OCI-LY7 (cell line): ENCODE results near the gene SETBP1. TPM values are rescaled to one million over a fixed set of nuclear protein-coding genes. Genes with fewer than 3 reads are reported as not detected.

Source experiments
- Bru-seq: library from RNA; stranded (reverse); fragments of 400-500 nt; gene quantifications from one replicate; lab custom pipeline; 2021; lab: Mats Ljungman, UMichigan
- BruChase-seq, 2 experiments: library from RNA; stranded (reverse); fragments of 400-500 nt; gene quantifications; one replicate each; lab custom pipeline; 2021; lab: Mats Ljungman, UMichigan
- BruUV-seq: library from RNA; stranded (reverse); fragments of 400-500 nt; replicated peaks from 2 replicates; lab custom pipeline; 2021; lab: Mats Ljungman, UMichigan
- CTCF ChIA-PET: fragments of 300-600 bp; sonication (Branson Sonifier 250); formaldehyde crosslinking; loops from one replicate; lab custom pipeline; 2022; ENCODE audit warnings: antibody characterized with exemption; ENCODE audit not compliant: unreplicated experiment; lab: Charles Lee
- POLR2A ChIA-PET: fragments of 300-600 bp; sonication (Branson Sonifier 250); formaldehyde crosslinking; loops from one replicate; lab custom pipeline; 2022; ENCODE audit warnings: antibody characterized with exemption; lab: Charles Lee
- DNase-seq: peaks from one replicate; pipeline ENCODE4 v3.0.0-alpha.2; 2015; ENCODE audit warnings: low spot score
- H2AFZ ChIP-seq: fragments of 200-600 bp; sonication (generic), shearing (Covaris generic); 2 replicates; pipeline ENCODE4 v1.6.1; 2014; ENCODE audit warnings: mild to moderate bottlenecking, antibody characterized with exemption, low read length, moderate library complexity
- H3K27ac ChIP-seq: fragments of 200-600 bp; sonication (generic); 2 replicates; pipeline ENCODE4 v1.5.1; 2014; ENCODE audit warnings: mixed run types, low read depth, mild to moderate bottlenecking, moderate library complexity, low read length, inconsistent platforms; ENCODE audit not compliant: poor library complexity, severe bottlenecking
- H3K36me3 ChIP-seq: fragments of 200-600 bp; sonication (generic); 2 replicates; pipeline ENCODE4 v1.6.1; 2014; ENCODE audit warnings: mild to moderate bottlenecking, antibody characterized with exemption, low read length, moderate library complexity, mixed read lengths; ENCODE audit not compliant: insufficient read depth
- H3K4me1 ChIP-seq: fragments of 200-600 bp; sonication (generic); 2 replicates; pipeline ENCODE4 v1.5.1; 2014; ENCODE audit warnings: mild to moderate bottlenecking, low read length; ENCODE audit not compliant: insufficient read depth, poor library complexity, severe bottlenecking
- H3K4me2 ChIP-seq: fragments of 200-600 bp; sonication (generic); 2 replicates; pipeline ENCODE4 v1.6.1; 2014; ENCODE audit warnings: mild to moderate bottlenecking, low read length
- H3K4me3 ChIP-seq: fragments of 200-600 bp; sonication (generic); 2 replicates; pipeline ENCODE4 v1.5.1; 2014; ENCODE audit warnings: mild to moderate bottlenecking, low read depth, low read length; ENCODE audit not compliant: poor library complexity, severe bottlenecking
- H3K79me2 ChIP-seq: fragments of 200-600 bp; sonication (generic); 2 replicates; pipeline ENCODE4 v1.6.1; 2016; ENCODE audit warnings: low read depth, mild to moderate bottlenecking, low read length, moderate library complexity, mixed read lengths; ENCODE audit not compliant: insufficient read depth
- H3K9me2 ChIP-seq: fragments of 200-600 bp; sonication (generic); 2 replicates; pipeline ENCODE4 v1.6.1; 2016; ENCODE audit warnings: mild to moderate bottlenecking, low read length, mixed read lengths; ENCODE audit not compliant: insufficient read depth
- H3K9me3 ChIP-seq: fragments of 200-600 bp; sonication (generic); 2 replicates; pipeline ENCODE4 v1.6.1; 2014; ENCODE audit warnings: mild to moderate bottlenecking, mixed run types, low read length, mixed read lengths
- H4K20me1 ChIP-seq: fragments of 200-600 bp; sonication (generic); 2 replicates; pipeline ENCODE4 v1.6.1; 2014; ENCODE audit warnings: mild to moderate bottlenecking, antibody characterized with exemption, low read length, moderate library complexity, mixed read lengths; ENCODE audit not compliant: insufficient read depth
- CTCF ChIP-seq: fragments of 200-600 bp; sonication (generic); conservative IDR thresholded peaks from 2 replicates; pipeline ENCODE4 v1.5.1; 2014; ENCODE audit warnings: mild to moderate bottlenecking, antibody characterized with exemption, low read length, moderate library complexity, mixed read lengths
- EZH2phosphoT487 ChIP-seq: fragments of 200-600 bp; sonication (generic); IDR thresholded peaks from 2 replicates; pipeline ENCODE4 v1.6.1; 2018; ENCODE audit warnings: low read depth, borderline replicate concordance, mild to moderate bottlenecking, mixed run types, antibody characterized with exemption, low read length, moderate library complexity, mixed read lengths
- intact Hi-C: fragments of 100-400 bp; cut with micrococcal nuclease; formaldehyde crosslinking; loops from one replicate; pipeline ENCODE4 v1.10.0; 2022; ENCODE audit not compliant: unreplicated experiment
- long read RNA-seq: library from polyadenylated mRNA; stranded (forward); transcript quantifications from one replicate; pipeline ENCODE4 v2.0.0, GENCODE V29; 2022
- total RNA-seq, 2 experiments: library from RNA; depleted of rRNA in 1 of 2; stranded (reverse); fragments of >200 nt in 1 of 2; shearing (Covaris generic) in 1 of 2; gene quantifications; 2 replicates each; pipeline ENCODE4 v1.2.3, GENCODE V29; 2014 to 2022

SETBP1 gene
- total RNA-seq (2014; rRNA removed; shearing (Covaris generic)) (2.4 and 2.6 TPM in 2 replicates), total RNA-seq (2022) (8.1 and 9.1 TPM in 2 replicates), Bru-seq, nascent RNA (percentile 56 among the genes with signal in this experiment), BruChase-seq, experiment 1, labeled RNA remaining after a 6-hour chase (percentile 52 among the genes with signal in this experiment), BruChase-seq, experiment 2, labeled RNA remaining after a 2-hour chase (percentile 55 among the genes with signal in this experiment)
- long read RNA-seq, partial matches to known transcripts: 0 of 2 reads
- long read RNA-seq, other reads (novel, unspliced or antisense): 2 of 2 reads

GRCh38 chr18:44680273-44681075 is at the start of gene SETBP1:
TSS of gene SETBP1 (plus strand) at chr18:44680888. CDS start at chr18:44701347, 20,459 bp downstream.
- ChIA-PET POLR2A (interaction anchor here (0.8 kb wide), 1 partner anchor 12 kb away, joined by 3 read pairs; no protein-coding TSS in a partner anchor), CTCF (interaction anchor here (0.6 kb wide), 2 partner anchors 267 to 558 kb away, joined by 3 read pairs; no protein-coding TSS in a partner anchor)
- H3K27ac ChIP-seq: no peak within 1 kb of the TSS
- BruUV-seq: no TSS peak
- H3K79me2 ChIP-seq: no peaks in the 10 kb centered on the region
- no peaks in the 10 kb centered on the region for H4K20me1 ChIP-seq
- H2AFZ ChIP-seq: peak within 1 kb of the TSS; percentile 31; the same call in 1 of the 2 replicates
- TF ChIP-seq CTCF: no peak
- TF ChIP-seq EZH2phosphoT487: no peak
- intact Hi-C loops: loop anchor here (1.0 kb wide), 1 partner anchor 79 kb away; no protein-coding TSS in a partner anchor
- H3K4me3 ChIP-seq: peak within 1 kb of the TSS; percentile 70
- peak; percentile 45 for DNase-seq
- H3K9me3 ChIP-seq: no peaks in the 10 kb centered on the region
- H3K4me2 ChIP-seq: peak within 1 kb of the TSS; percentile 68
- peaks cover 34% of the 10 kb centered on the region for H3K4me1 ChIP-seq
- H3K9me2 ChIP-seq: no peaks in the 10 kb centered on the region
- no peaks in the 10 kb centered on the region for H3K36me3 ChIP-seq

- Histone ChIP-seq H3K27ac (no peak overlapping the region), H4K20me1 (no peaks in the 10 kb centered on the region), H3K4me3 (no peak overlapping the region), H3K4me1 (no peaks in the 10 kb centered on the region), H3K36me3 (no peaks in the 10 kb centered on the region), H2AFZ (no peak overlapping the region), H3K79me2 (no peaks in the 10 kb centered on the region), H3K9me3 (no peaks in the 10 kb centered on the region), H3K9me2 (no peaks in the 10 kb centered on the region), H3K4me2 (no peak overlapping the region)
- CTCF ChIA-PET: no interaction called here
- TF ChIP-seq EZH2phosphoT487: no peak
- no peak for TF ChIP-seq CTCF
- BruUV-seq: no TSS peak
- no peak for DNase-seq
- POLR2A ChIA-PET: no interaction called here
- intact Hi-C loops: no loop called here
Measured at GRCh38 chr18:44632469-44633145, 48.1 kb upstream of the SETBP1 start.
